Activated CD8-positive, alpha-beta memory T cell treated with anti-CD3 and anti-CD28 coated beads for 4 hours (primary cell): ENCODE measurements around the gene C4A.
"Not testable (repeated sequence)": the region's sequence is repeated elsewhere in the genome, so short reads cannot be mapped to it uniquely, and the experiment has no call there.

Experiments
- DNase-seq, 2 donors: peaks; one replicate each; pipeline ENCODE4 v3.0.0-alpha.2; 2020; ENCODE audit warnings: low read depth in 2 of 2

C4A gene

GRCh38 chr6:31958741-31959739, 22.8 kb upstream of the C4A start, which contains the start of the genes NELFE and SKIC2:
TSS of gene NELFE (minus strand) at chr6:31958971. CDS start at chr6:31958446, 525 bp downstream.
TSS of gene SKIC2 (plus strand) at chr6:31959175. CDS start at chr6:31959193, 18 bp downstream.
- peak; percentile 97 for DNase-seq

- DNase-seq, result no peak
Measured at GRCh38 chr6:31961616-31962015, 20.2 kb upstream of the C4A start.

DNA sequence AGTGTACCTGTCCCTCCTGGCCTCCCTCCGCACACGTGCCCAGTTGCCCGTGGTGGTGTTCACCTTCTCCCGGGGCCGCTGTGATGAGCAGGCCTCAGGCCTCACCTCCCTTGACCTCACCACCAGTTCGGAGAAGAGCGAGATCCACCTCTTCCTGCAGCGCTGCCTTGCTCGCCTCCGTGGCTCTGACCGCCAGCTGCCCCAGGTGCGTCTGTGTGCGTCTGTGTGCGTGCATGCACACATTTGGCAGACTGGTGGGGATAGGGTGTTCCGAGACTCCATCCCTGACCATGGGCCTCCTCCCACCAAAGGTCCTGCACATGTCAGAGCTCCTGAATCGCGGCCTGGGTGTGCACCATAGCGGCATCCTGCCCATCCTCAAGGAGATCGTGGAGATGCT, 17.9 kb upstream of the C4A start:
- no peak for DNase-seq

DNA sequence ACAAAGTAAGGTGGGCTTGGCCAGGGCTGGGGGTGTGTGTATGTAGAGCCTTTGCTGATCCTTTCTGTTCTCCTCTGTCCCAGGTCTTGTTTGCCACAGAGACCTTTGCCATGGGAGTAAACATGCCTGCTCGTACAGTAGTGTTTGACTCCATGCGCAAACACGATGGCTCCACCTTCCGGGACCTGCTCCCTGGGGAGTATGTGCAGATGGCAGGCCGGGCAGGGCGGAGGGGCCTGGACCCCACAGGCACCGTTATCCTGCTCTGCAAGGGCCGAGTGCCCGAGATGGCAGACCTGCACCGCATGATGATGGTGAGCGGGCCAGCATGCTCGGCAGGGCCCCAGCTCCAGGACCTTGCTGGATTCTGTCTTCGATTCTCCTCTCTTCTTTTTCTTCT, 16.2 kb upstream of the C4A start:
- no peak for DNase-seq

GRCh38 chr6:31966506-31966905, 15.4 kb upstream of the C4A start:
- DNase-seq, result no peak

GRCh38 chr6:31966997-31967925, 14.6 kb upstream of the C4A start:
- no peak for DNase-seq

GRCh38 chr6:31967926-31968320, 13.9 kb upstream of the C4A start:
- no peak for DNase-seq

DNA sequence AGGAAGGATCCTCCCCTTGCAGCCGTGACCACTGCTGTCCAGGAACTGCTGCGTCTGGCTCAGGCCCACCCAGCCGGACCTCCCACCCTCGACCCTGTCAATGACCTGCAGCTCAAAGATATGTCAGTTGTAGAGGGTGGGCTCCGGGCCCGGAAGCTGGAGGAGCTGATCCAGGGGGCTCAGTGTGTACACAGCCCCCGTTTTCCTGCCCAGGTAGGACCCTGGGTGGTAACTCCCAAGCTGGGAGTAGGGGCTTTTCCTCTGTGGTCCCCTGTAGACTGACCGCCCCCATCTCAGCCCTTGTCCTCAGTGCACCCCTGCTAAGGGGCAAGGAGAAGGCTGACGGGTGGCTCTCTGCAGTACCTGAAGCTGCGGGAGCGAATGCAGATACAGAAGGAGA, 13.5 kb upstream of the C4A start:
- no peak for DNase-seq

GRCh38 chr6:31968791-31969711, 12.8 kb upstream of the C4A start:
- no peak for DNase-seq

DNA sequence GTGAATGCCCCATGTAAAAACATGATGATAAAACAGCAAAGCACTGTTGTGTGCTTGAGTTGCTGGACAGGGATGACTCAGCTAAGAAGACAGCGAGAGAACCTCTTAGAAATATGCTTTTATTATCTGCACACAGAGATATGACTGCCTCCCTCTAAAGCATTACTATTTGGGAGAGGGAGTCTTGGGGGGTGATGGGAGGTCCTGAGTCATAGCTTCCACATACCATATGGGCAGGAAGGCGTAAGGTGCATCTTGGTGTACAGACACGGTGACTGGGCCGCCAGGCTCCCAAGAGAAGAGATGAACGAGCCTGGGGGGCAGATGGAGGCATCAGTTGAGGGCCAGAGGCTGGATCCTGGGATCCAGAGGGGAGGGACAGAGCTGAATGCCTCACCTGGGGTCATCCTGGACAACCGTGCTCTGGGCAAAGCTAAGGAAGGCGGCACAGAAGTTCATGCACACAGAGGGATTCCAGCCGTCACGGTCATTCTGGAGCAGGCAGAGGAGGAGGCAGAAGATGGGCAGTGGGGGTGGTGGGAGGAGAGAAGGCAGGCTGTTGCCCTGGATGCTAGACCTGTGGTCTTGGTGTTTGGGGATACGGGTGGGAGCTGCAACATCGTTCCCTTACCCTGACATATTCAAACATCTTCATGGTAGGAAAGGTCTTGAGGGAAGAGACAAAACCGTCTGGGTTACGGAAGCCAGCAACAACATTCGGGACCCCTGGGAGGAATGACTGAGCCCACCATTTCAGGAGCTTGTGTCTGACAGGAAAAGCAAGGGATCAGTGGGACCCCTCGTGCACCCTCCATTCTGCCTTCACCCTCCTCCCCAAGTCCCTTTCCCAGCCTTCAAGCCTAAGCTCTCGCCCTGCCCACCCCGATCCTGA, 11.9 kb upstream of the C4A start:
- no peak for DNase-seq

- DNase-seq, result no peak
Measured at GRCh38 chr6:31970604-31971271, 11.1 kb upstream of the C4A start.

- DNase-seq, result no peak
Measured at GRCh38 chr6:31971279-31971992, 10.4 kb upstream of the C4A start.

GRCh38 chr6:31971993-31972708, 9.7 kb upstream of the C4A start, which contains the start of gene DXO:
TSS of gene DXO (minus strand) at chr6:31972138. CDS start at chr6:31971675, 463 bp downstream.
- peak; percentile 97 to 98 for DNase-seq

GRCh38 chr6:31972709-31973350, 9.0 kb upstream of the C4A start:
- no peak for DNase-seq

DNA sequence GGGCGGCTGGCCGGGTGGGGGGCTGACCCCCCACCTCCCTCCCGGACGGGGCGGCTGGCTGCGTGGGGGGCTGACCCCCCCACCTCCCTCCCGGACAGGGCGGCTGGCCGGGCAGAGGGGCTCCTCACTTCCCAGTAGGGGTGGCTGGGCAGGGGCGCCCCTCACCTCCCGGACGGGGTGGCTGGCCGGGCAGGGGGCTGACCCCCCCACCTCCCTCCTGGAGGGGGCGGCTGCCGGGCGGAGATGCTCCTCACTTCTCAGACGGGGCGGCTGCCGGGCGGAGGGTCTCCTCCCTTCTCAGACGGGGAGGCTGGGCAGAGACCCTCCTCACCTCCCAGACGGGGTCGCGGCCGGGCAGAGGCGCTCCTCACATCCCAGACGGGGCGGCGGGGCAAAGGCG, 5.8 kb upstream of the C4A start:
- DNase-seq, result not testable (repeated sequence)

- DNase-seq, result no peak
Measured at GRCh38 chr6:31977816-31978431, 3.9 kb upstream of the C4A start.

- no peak for DNase-seq
Measured at GRCh38 chr6:31978831-31979230, 3.0 kb upstream of the C4A start.
